HG03175 (cell line): ENCODE measurements around the gene EHBP1.

Experiments used
- ATAC-seq: cut with Tn5 transposase; IDR thresholded peaks from one replicate; pipeline ENCODE4 v1.9.1; 2021; ENCODE audit warnings: mild to moderate bottlenecking, moderate library complexity; ENCODE audit not compliant: unreplicated experiment

EHBP1 gene

DNA sequence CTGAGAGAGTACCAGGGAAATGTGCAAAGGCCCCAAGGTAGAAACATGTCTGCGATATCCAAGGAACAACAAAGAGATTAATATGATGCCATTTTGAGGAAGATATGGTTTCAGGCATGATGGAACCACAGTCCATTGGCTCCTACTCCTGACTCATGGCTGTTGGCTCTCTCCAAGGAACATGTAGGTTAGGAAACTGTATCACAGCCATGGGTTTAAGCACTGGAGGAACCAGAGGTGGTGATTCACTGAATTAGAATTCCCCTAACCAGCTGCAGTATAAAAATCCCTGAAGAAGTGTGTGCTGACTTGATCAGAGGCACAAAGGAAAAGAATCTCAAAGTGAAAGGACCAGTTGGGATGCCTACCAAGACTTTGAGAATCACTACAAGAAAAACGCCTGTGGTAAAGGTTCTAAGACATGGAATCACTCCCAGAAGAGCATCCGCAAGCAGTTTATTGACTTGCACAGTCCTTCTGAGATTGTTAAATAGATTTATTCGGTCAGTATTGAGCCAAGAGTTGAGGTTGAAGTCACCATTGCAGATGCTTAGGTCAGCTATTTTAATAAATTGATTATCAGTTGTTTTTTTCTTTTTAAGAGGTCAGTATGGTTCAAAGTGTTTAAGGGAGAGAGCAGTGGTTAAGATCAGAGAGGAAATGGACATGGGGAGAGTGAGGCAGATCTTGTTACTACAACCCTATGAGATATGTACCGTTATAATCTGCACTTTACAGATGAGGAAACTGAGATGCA lies 234.4 kb downstream of the EHBP1 start:
- ATAC-seq: no peak

DNA sequence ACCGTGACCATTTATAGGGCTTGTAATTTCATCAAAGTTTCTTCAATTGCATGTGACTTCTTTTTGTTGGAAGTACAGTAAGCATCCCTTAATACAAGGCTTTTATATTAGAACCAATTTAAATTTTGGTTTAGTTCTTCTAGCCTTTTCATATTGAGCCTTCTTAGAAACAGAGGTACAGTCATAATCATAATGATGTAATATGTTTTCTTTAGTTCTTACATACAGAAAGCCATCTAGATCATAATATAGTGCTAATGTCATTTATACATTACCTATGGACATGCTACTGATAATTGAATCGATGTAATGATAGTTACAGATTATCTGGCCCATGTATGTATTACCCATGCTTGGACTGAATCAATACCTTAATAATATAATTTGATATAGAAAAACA lies 235.2 kb downstream of the EHBP1 start:
- ATAC-seq: no peak

GRCh38 chr2:62941413-62941812 lies 235.9 kb downstream of the EHBP1 start:
- no peak for ATAC-seq

GRCh38 chr2:62944362-62944761 lies 238.8 kb downstream of the EHBP1 start:
- ATAC-seq: no peak

GRCh38 chr2:62947403-62947802 lies 241.9 kb downstream of the EHBP1 start:
- ATAC-seq: no peak

DNA sequence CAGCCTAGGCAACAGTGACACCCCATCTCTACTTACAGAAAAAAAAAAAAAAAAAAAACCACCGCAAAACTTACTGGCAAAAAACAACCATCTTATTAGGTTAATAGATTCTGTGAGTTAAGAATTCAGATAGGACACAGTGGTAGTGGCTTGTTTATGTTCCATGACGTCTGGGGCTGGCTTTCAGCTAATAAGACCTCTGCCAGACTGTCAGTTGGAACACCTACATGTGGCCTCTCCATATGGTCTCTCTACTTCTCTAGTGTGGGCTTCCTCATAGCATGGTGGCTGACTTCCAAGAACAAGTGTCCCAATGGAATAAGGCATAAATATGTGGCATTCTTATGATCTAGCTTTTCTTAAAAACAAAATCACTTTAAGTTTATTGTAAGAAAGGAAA lies 251.1 kb downstream of the EHBP1 start:
- ATAC-seq: no peak

- ATAC-seq: no peak
Observed at GRCh38 chr2:62958206-62958605, 252.7 kb downstream of the EHBP1 start.

DNA sequence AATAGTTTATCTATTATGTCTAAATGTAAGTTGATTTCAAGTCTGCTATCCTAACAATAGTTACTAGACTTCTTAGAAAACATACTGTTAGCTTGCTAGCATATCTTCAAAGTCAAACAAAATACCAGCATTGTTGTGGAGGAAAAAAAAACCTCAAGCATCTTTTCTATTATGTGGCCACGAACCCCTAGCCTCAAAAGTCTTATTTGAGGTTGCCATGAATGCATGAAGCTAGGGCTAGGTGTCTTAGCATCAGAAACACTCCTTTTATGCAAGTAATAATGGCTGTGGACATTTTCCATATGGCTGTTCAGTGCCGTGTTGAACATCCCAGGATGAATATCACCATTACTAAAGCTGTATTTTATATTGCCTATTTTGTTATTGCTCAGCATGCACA lies 258.5 kb downstream of the EHBP1 start:
- no peak for ATAC-seq

GRCh38 chr2:62964671-62965070 lies 259.2 kb downstream of the EHBP1 start:
- ATAC-seq: no peak

DNA sequence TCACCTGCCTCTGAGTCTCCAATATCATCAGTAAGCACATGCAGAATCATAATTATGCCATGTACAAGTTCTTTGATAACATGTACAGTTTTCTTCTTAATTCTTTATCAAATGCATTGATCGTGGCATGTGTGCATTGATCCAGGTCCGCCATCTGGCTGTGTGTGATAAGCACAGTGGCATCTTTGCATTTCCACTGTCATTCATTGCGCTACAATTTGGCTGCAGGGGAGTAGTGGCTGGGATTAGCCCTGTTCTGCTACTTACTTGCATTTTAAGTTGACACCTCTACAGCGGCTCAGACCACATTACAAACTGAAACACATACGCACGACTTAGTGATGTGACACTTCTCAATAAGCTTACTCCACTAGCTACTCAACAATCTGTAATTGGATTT lies 261.5 kb downstream of the EHBP1 start:
- no peak for ATAC-seq

GRCh38 chr2:62968168-62968567 lies 262.7 kb downstream of the EHBP1 start:
- no peak for ATAC-seq

DNA sequence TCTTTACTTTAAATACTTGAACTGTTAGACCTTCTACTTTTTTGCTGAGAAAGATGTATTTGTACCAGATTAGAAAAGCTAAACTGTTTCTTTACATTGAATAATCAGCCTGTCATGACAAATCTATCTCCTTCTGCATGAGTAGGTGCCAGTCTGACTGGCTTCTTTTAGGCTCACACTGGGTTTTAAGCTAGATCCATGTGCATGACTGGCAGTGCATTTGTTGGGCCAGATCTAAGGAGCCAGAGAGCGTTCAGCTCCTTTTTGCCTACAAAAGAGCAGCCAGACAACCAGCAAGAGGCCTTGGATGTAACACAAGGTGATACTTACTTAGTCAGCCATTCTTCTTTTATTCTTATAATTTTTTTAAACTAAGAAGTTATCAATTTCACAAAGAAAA lies 263.2 kb downstream of the EHBP1 start:
- no peak for ATAC-seq

DNA sequence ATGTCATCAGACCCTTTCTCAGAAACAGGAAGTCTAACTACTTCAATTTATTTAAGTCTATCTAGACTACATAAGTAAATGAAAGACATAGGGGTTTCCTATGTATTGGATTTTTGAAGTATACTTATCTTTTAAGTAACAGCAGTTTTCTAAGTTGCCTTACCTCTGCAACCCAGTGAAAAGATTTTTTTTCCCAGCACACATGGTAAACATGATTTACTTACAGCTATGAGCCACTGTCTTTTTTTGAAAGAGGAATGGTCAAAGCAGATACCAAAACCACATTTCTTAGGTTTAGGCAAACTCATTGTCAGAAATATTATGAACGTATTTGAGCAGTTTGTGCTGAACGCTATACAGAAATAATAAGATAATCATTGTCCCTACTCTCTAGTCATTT lies 266.4 kb downstream of the EHBP1 start:
- ATAC-seq: no peak

DNA sequence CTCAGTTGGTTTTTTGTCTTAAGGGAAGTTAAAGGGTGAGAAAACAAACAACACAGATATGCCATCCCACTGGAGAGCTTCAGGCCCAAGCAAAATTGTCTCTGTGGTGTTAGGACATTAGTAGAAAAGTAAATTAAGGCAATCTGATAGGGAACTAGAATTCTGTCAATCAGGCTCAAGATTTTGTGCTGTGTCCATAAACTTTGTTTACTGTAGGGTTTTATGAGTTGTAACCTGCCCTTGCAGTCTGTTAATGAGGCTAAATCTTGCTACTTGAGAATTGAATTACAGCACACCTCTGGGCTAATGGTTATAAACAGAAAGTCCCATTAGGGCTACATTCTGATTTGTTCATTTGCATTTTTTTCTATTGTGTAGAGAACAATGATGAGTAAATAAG lies 267.1 kb downstream of the EHBP1 start:
- ATAC-seq: no peak

- ATAC-seq: no peak
Observed at GRCh38 chr2:62974999-62975398, 269.5 kb downstream of the EHBP1 start.

- ATAC-seq: no peak
Observed at GRCh38 chr2:62991605-62992004, 286.1 kb downstream of the EHBP1 start.

- no peak for ATAC-seq
Observed at GRCh38 chr2:62992561-62992960, 287.0 kb downstream of the EHBP1 start.

DNA sequence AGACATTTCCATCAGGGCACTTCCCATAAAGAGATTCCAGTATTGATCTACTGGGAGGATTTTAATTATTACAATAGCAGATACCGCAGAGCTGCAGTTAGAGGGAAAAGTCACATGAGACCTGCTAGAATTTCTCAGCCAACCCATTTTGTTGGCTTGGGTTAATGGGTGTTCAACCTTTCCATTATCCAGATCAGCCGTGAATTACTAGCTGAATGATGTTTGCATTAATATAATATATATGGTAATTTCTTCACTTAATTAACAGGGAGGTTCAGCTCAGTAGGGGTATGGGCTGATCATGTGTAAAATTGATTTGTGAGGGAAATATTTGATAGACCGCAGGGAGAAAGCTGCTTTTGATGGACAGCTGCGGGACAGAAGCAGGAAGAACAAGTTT lies 288.7 kb downstream of the EHBP1 start:
- no peak for ATAC-seq

GRCh38 chr2:62996534-62997186 lies 291.1 kb downstream of the EHBP1 start:
- no peak for ATAC-seq

- ATAC-seq: no peak
Observed at GRCh38 chr2:62998949-62999348, 293.4 kb downstream of the EHBP1 start.

GRCh38 chr2:62999905-63000304 lies 294.4 kb downstream of the EHBP1 start:
- ATAC-seq: no peak

- no peak for ATAC-seq
Observed at GRCh38 chr2:63000801-63001200, 295.3 kb downstream of the EHBP1 start.

- ATAC-seq: no peak
Observed at GRCh38 chr2:63001576-63001975, 296.1 kb downstream of the EHBP1 start.
